CD8-positive, alpha-beta memory T cell (primary cell): Measurements from ENCODE around the gene TC2N. TPM values are rescaled to one million over a fixed set of nuclear protein-coding genes. Genes with fewer than 3 reads are reported as not detected.

Experiments used
- CTCF ChIA-PET: fragments of 350-600 bp; sonication (Branson Sonifier 250); formaldehyde crosslinking; loops from one replicate; lab custom pipeline; 2021; ENCODE audit warnings: antibody characterized with exemption; lab: Charles Lee
- POLR2A ChIA-PET: fragments of 350-600 bp; sonication (Branson Sonifier 250); formaldehyde crosslinking; loops from one replicate; lab custom pipeline; 2021; ENCODE audit warnings: antibody characterized with exemption; lab: Charles Lee
- DNase-seq, 5 donors: peaks; one replicate each; pipeline versions ENCODE4 v3.0.0 to v3.0.0-alpha.2; 2020 to 2022; ENCODE audit warnings: mixed read lengths in 1 of 5
- H3K27ac ChIP-seq: one replicate; pipeline ENCODE4 v1.7.0; 2013; ENCODE audit warnings: low read depth, mild to moderate bottlenecking, low read length, moderate library complexity
- H3K27me3 ChIP-seq: 2 replicates; pipeline ENCODE4 v1.7.0; 2013; ENCODE audit warnings: low read length, mild to moderate bottlenecking; ENCODE audit not compliant: insufficient read depth, poor library complexity, severe bottlenecking
- H3K36me3 ChIP-seq: 2 replicates; pipeline ENCODE4 v1.7.0; 2013; ENCODE audit warnings: mild to moderate bottlenecking, low read length, moderate library complexity; ENCODE audit not compliant: insufficient read depth
- H3K4me1 ChIP-seq: 2 replicates; pipeline ENCODE4 v1.7.0; 2013; ENCODE audit warnings: mild to moderate bottlenecking, low read length, moderate library complexity; ENCODE audit not compliant: insufficient read depth
- H3K4me3 ChIP-seq: 2 replicates; pipeline ENCODE4 v1.7.0; 2013; ENCODE audit warnings: mild to moderate bottlenecking, low read length
- H3K9me3 ChIP-seq: 2 replicates; pipeline ENCODE4 v1.7.0; 2013; ENCODE audit warnings: mild to moderate bottlenecking, low read length
- H3K27ac Mint-ChIP-seq, 8 donors: one replicate each; pipeline ENCODE4 v1.8.0; 2020 to 2021; ENCODE audit warnings: mixed read lengths in 8 of 8, mild to moderate bottlenecking in 6 of 8, inconsistent platforms in 3 of 8, moderate library complexity in 3 of 8
- H3K27me3 Mint-ChIP-seq, 2 donors: one replicate each; pipeline ENCODE4 v1.8.0; 2020 to 2021; ENCODE audit warnings: mixed read lengths in 2 of 2, mild to moderate bottlenecking in 1 of 2, moderate library complexity in 1 of 2
- H3K36me3 Mint-ChIP-seq, 3 donors: one replicate each; pipeline ENCODE4 v1.8.0; 2020 to 2021; ENCODE audit warnings: mixed read lengths in 3 of 3, inconsistent platforms in 1 of 3, mild to moderate bottlenecking in 1 of 3
- H3K4me1 Mint-ChIP-seq, 3 donors: one replicate each; pipeline ENCODE4 v1.8.0; 2020 to 2021; ENCODE audit warnings: mixed read lengths in 3 of 3, inconsistent platforms in 1 of 3, mild to moderate bottlenecking in 1 of 3
- H3K4me3 Mint-ChIP-seq, 7 donors: one replicate each; pipeline ENCODE4 v1.8.0; 2020 to 2021; ENCODE audit warnings: mixed read lengths in 7 of 7, mild to moderate bottlenecking in 6 of 7, moderate library complexity in 4 of 7, inconsistent platforms in 2 of 7
- H3K9me3 Mint-ChIP-seq, 5 donors: one replicate each; pipeline ENCODE4 v1.8.0; 2020 to 2022; ENCODE audit warnings: mixed read lengths in 5 of 5, mild to moderate bottlenecking in 3 of 5, moderate library complexity in 2 of 5, inconsistent platforms in 1 of 5
- polyA plus RNA-seq: library from polyadenylated mRNA; unstranded; fragments of 300-500 nt; fragmentation: Illumina TruSeq; gene quantifications from one replicate; pipeline ENCODE4 v1.2.3, GENCODE V29; 2021
- total RNA-seq, 2 experiments: library from RNA; stranded (reverse); gene quantifications; one replicate each; pipeline ENCODE4 v1.2.3, GENCODE V29; 2021

Gene TC2N
- total and polyA plus RNA-seq, 3 experiments from 2014 or later, result 43.1 to 228 (median 45.2) TPM

DNA sequence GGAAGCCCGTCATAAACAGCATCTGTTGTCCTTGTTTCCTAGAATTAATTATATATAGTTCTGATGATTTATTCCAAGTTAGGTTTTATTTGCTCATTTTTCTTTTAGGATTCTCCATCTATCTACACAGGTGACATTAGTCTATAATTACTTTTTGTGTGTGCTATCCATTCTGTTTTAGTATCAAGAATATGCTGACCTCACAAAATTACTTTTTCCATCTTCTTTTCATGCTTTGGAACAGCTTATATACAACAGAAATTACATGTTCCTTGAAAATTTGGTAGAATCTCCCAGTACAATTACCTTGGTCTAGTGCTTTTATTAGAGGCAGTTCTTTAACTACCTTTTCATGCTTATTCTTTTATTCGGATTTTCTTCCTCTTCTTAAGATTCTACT lies 81.1 kb downstream of the TC2N start:
- Histone ChIP-seq H3K4me1 (no peaks in the 10 kb centered on the region), H3K9me3 (no peaks in the 10 kb centered on the region), H3K27me3 (no peaks in the 10 kb centered on the region), H3K4me3 (no peak overlapping the region), H3K27ac (no peak overlapping the region), H3K36me3 (peaks cover 26% of the 10 kb centered on the region)
- DNase-seq, result no peak
- Mint-ChIP-seq H3K9me3 (no peaks in the 10 kb centered on the region), H3K27ac (peak overlapping the region in 3 of 8 donors; percentile 10 to 60 (median 59)), H3K27me3 (no peaks in the 10 kb centered on the region), H3K36me3 (peaks cover 0 to 80% (median 27%) of the 10 kb centered on the region in 3 donors), H3K4me1 (peaks cover 5 to 9% (median 6%) of the 10 kb centered on the region in 3 donors), H3K4me3 (no peak overlapping the region)
- ChIA-PET POLR2A (no interaction called here), CTCF (interaction anchor here (1.0 to 1.4 kb wide), 2 partner anchors 113 to 125 kb away, joined by 3 read pairs; no protein-coding TSS in a partner anchor)

DNA sequence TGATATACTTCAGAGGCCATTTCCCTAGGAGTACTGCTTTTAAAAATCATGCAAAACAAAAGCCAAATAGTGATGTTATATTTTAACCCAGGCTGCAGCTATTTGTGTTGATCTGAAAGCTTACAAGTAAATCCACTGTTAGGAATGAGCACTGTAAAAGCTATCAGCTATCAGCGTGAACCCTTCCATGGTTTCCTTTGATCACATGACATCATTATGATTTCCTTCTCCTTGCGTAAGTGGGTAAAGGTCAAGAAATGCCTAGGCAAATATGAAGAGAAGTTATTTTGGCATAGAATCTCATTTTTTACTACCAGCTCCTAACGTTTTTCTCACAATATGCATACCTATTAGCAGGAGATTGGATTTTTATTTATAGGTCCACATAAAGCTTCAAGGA lies 86.9 kb downstream of the TC2N start:
- Mint-ChIP-seq H3K4me3 (no peak overlapping the region), H3K9me3 (no peaks in the 10 kb centered on the region), H3K36me3 (peaks cover 0 to 67% (median 23%) of the 10 kb centered on the region in 3 donors), H3K4me1 (peaks cover 6 to 7% (median 6%) of the 10 kb centered on the region in 3 donors), H3K27me3 (no peaks in the 10 kb centered on the region), H3K27ac (no peak overlapping the region)
- Histone ChIP-seq H3K27me3 (no peaks in the 10 kb centered on the region), H3K9me3 (no peaks in the 10 kb centered on the region), H3K36me3 (peaks cover 26% of the 10 kb centered on the region), H3K4me1 (no peaks in the 10 kb centered on the region), H3K4me3 (no peak overlapping the region), H3K27ac (no peak overlapping the region)
- no peak for DNase-seq
- ChIA-PET POLR2A (interaction anchor here (0.6 to 0.8 kb wide), 2 partner anchors 9 to 48 kb away, joined by 3 to 4 read pairs; no protein-coding TSS in a partner anchor), CTCF (no interaction called here)

DNA sequence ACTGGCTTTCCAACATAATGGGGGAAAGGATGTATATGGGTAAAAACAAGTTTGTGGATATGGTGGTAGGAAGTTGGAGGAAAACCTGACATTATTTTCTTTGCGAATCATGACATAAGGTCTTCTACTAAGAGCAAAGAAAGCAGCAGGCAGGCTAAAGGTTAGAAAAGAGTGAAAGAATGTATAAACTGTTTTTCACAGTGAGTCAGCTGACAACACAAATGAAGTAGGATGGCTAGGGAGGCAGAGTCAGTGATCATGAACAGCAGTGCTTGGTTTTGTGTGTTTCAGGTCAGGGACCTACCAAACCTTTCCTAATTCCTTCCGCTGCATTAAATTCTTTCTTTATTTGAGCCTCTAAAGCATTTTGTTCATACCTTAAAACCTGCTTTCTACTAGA lies 89.1 kb downstream of the TC2N start:
- H3K9me3 Mint-ChIP-seq, result no peaks in the 10 kb centered on the region
- peaks cover 8% of the 10 kb centered on the region for H3K36me3 ChIP-seq
- no peak overlapping the region for H3K27ac ChIP-seq
- H3K36me3 Mint-ChIP-seq, result peaks cover 0 to 49% (median 20%) of the 10 kb centered on the region in 3 donors
- H3K27ac Mint-ChIP-seq, result peak overlapping the region in 3 of 8 donors; percentile 16 to 51 (median 23)
- H3K4me3 ChIP-seq, result no peak overlapping the region
- no peaks in the 10 kb centered on the region for H3K27me3 ChIP-seq
- H3K9me3 ChIP-seq, result no peaks in the 10 kb centered on the region
- no peak for DNase-seq
- POLR2A ChIA-PET, result no interaction called here
- peaks cover 8% of the 10 kb centered on the region for H3K4me1 ChIP-seq
- peaks cover 18 to 24% (median 23%) of the 10 kb centered on the region in 3 donors for H3K4me1 Mint-ChIP-seq
- CTCF ChIA-PET, result no interaction called here
- H3K27me3 Mint-ChIP-seq, result no peaks in the 10 kb centered on the region
- H3K4me3 Mint-ChIP-seq, result no peak overlapping the region

DNA sequence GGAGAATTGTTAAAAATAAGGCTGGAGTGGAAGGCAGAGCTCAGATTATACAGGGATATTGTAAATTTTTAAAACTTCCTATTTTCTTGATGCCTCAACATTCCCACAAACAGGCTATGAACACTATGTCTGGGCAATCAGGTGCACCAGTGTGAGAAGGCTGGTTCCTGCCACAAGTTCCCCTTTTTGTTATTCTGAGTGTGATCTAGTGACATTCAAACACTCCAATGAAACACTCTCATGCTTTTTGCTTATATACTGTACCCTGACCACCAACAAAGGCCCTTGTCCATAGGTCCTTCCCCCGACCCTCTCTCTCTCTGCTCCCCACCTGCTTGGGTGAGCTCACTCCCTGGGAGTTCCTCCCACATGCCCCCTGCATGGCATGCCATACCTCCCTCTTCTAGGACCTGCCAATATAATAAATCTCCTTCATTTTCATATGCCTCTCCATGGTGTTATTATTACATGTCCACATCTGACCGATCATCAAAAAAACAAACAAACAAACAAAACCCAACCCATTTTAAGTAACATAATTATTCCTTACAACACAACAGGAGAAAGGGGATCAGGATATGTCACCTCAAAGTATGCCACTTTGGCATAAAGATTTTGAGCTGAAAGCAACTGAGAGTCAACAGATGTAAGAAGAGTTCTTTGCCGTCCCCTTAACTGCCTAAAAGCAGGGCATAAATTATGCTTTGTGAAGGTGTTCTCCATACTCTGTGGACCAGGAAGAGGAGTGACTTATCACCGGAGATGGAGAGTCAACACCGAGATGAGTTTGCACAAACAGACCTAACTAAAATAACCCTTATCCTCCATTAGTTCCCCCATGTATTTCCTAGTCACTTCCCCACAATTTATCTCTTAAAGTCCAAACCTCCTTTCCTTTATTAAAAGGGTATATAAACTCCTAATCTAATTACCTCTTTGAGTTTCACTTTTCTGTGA lies 92.9 kb downstream of the TC2N start:
- Mint-ChIP-seq H3K4me3 (no peak overlapping the region), H3K27me3 (no peaks in the 10 kb centered on the region), H3K27ac (peak overlapping the region in 7 of 8 donors; percentile 0 to 49 (median 15)), H3K9me3 (no peaks in the 10 kb centered on the region), H3K36me3 (peaks cover 0 to 36% (median 9%) of the 10 kb centered on the region in 3 donors), H3K4me1 (peaks cover 15 to 30% (median 23%) of the 10 kb centered on the region in 3 donors)
- Histone ChIP-seq H3K27ac (no peak overlapping the region), H3K27me3 (no peaks in the 10 kb centered on the region), H3K9me3 (no peaks in the 10 kb centered on the region), H3K4me1 (peaks cover 8% of the 10 kb centered on the region), H3K4me3 (no peak overlapping the region), H3K36me3 (no peaks in the 10 kb centered on the region)
- no peak for DNase-seq
- POLR2A ChIA-PET, result interaction anchor here (0.7 kb wide), 1 partner anchor 27 kb away, joined by 3 read pairs; no protein-coding TSS in a partner anchor
- CTCF ChIA-PET, result no interaction called here

DNA sequence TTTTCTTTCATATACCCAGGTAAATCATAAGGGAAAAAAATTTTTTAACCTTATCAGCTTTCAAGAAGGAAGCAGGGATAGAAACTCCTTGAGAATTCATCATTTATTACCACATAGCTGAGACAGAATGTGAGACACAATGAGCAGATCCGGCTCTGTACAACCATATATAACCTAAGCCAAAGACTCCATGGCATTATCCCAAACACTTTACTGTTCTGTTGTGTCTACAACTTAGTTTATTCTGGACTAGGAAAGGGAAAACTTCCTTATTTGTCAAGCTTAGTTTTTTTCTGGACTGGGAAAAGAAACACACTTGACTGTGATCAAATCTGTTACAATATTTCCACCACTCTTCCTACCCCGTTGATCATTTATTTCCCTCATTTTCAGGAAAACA lies 97.2 kb downstream of the TC2N start:
- Histone ChIP-seq H3K36me3 (no peaks in the 10 kb centered on the region), H3K4me3 (no peak overlapping the region), H3K27ac (no peak overlapping the region), H3K27me3 (no peaks in the 10 kb centered on the region), H3K9me3 (no peaks in the 10 kb centered on the region), H3K4me1 (peaks cover 8% of the 10 kb centered on the region)
- Mint-ChIP-seq H3K9me3 (no peaks in the 10 kb centered on the region), H3K36me3 (peaks cover 1 to 24% (median 8%) of the 10 kb centered on the region in 3 donors), H3K27me3 (no peaks in the 10 kb centered on the region), H3K4me1 (peaks cover 11 to 22% (median 15%) of the 10 kb centered on the region in 3 donors), H3K4me3 (no peak overlapping the region), H3K27ac (peak overlapping the region in 1 of 8 donors; percentile 15)
- CTCF ChIA-PET, result interaction anchor here (0.8 kb wide), 1 partner anchor 227 kb away, joined by 3 read pairs; no protein-coding TSS in a partner anchor
- DNase-seq, result no peak
- POLR2A ChIA-PET, result interaction anchor here (0.7 kb wide), 1 partner anchor 29 kb away, joined by 3 read pairs; no protein-coding TSS in a partner anchor

DNA sequence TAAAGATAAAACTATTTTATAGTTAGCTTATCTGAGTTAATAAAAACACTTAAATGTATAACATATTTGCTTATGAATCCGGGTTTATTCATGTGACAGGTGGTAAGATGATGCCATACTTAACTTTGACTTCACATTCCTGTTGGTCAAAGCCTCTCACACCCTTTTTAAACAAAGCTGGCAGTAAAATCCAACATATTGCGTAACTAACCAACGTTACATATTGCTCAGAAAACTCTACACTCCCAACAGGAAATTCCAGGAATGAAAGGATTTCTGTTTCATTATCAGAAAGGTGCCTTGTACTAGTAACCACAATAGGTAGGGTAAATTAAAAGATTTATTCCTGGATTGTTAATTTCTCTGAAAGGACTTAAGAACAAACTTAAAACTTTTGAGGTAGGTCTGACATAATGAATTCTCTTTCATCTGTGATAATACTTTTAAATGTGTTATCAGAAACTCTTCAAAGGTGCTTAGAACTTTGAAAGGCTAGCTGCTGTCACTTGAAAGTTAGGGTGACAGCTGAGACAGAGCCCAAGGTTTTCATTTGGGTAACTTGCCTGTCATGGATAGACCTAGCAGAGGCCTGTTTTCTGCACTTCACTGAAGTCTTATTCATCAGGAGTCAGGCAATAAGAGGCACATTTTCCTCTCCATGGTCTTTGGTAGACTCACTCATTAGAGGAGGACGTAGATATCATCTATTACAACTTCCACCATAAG lies 111.6 kb downstream of the TC2N start:
- DNase-seq, result no peak
- no peaks in the 10 kb centered on the region for H3K27me3 ChIP-seq
- Mint-ChIP-seq H3K36me3 (peaks cover 10 to 22% (median 22%) of the 10 kb centered on the region in 3 donors), H3K4me3 (no peak overlapping the region), H3K4me1 (peaks cover 0 to 4% (median 3%) of the 10 kb centered on the region in 3 donors), H3K27ac (no peak overlapping the region), H3K9me3 (peaks cover 3 to 11% (median 8%) of the 10 kb centered on the region in 5 donors), H3K27me3 (no peaks in the 10 kb centered on the region)
- ChIA-PET POLR2A (no interaction called here), CTCF (interaction anchor here (1.3 kb wide), 1 partner anchor 144 kb away, joined by 3 read pairs; no protein-coding TSS in a partner anchor)
- no peaks in the 10 kb centered on the region for H3K4me1 ChIP-seq
- no peak overlapping the region for H3K4me3 ChIP-seq
- H3K9me3 ChIP-seq, result peaks cover 5% of the 10 kb centered on the region
- H3K27ac ChIP-seq, result no peak overlapping the region
- no peaks in the 10 kb centered on the region for H3K36me3 ChIP-seq

DNA sequence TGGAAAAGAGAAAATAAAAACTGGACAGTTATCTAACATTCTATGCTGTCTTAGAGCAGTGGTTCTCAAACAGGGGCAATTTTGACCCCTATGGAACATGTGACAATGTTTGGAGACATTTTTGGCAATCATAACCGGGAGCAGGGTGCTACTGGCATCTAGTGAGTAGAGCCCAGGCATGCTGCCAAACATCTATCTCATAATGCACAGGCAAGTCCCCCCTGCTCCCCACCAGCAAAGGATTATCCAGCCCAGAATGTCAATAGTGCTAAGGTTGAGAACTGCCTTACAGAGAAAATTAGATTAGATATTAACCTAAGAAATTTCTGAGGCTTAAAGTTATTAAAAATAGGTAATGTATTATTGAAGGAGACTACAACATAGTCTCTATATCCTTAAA lies 112.5 kb downstream of the TC2N start:
- CTCF ChIA-PET, result no interaction called here
- no peak overlapping the region for H3K4me3 Mint-ChIP-seq
- POLR2A ChIA-PET, result no interaction called here

More for the DNA sequence above, 112.5 kb downstream of the TC2N start:
- Histone ChIP-seq H3K4me3 (no peak overlapping the region), H3K36me3 (no peaks in the 10 kb centered on the region), H3K9me3 (no peaks in the 10 kb centered on the region), H3K4me1 (no peaks in the 10 kb centered on the region), H3K27ac (no peak overlapping the region), H3K27me3 (no peaks in the 10 kb centered on the region)
- H3K36me3 Mint-ChIP-seq, result peaks cover 5 to 14% (median 14%) of the 10 kb centered on the region in 3 donors
- peaks cover 0 to 8% (median 3%) of the 10 kb centered on the region in 5 donors for H3K9me3 Mint-ChIP-seq
- no peak for DNase-seq
- H3K27me3 Mint-ChIP-seq, result no peaks in the 10 kb centered on the region
- H3K4me1 Mint-ChIP-seq, result peaks cover 0 to 3% (median 2%) of the 10 kb centered on the region in 3 donors
- peak overlapping the region in 1 of 8 donors; percentile 4 for H3K27ac Mint-ChIP-seq
